HG03521 (cell line): ENCODE data around the gene GAB2.

Experiments used
- ATAC-seq: cut with Tn5 transposase; IDR thresholded peaks from one replicate; pipeline ENCODE4 v1.9.1; 2021; ENCODE audit warnings: mild to moderate bottlenecking, moderate library complexity; ENCODE audit not compliant: unreplicated experiment

GAB2 gene

GRCh38 chr11:78212586-78213371, 204.8 kb downstream of the GAB2 start:
- ATAC-seq = no peak

- ATAC-seq = no peak
These were observed 206.1 kb downstream of the GAB2 start for GRCh38 chr11:78211565-78211964.

GRCh38 chr11:78210000-78210608, 207.5 kb downstream of the GAB2 start:
- no peak for ATAC-seq

- ATAC-seq = no peak
These were observed 208.1 kb downstream of the GAB2 start for GRCh38 chr11:78209478-78209877.

- no peak for ATAC-seq
These were observed 209.1 kb downstream of the GAB2 start for GRCh38 chr11:78208257-78209165.

GRCh38 chr11:78207532-78208256, 209.9 kb downstream of the GAB2 start:
- ATAC-seq = no peak

- ATAC-seq = no peak
These were observed 211.9 kb downstream of the GAB2 start for GRCh38 chr11:78205691-78206090.

- no peak for ATAC-seq
These were observed 212.4 kb downstream of the GAB2 start for GRCh38 chr11:78205256-78205655.

GRCh38 chr11:78203184-78203583, 214.4 kb downstream of the GAB2 start:
- ATAC-seq = no peak

GRCh38 chr11:78202733-78203167, 214.9 kb downstream of the GAB2 start:
- no peak for ATAC-seq

- ATAC-seq = no peak
These were observed 216.4 kb downstream of the GAB2 start for GRCh38 chr11:78201096-78201818.

GRCh38 chr11:78200553-78200952, 217.1 kb downstream of the GAB2 start:
- ATAC-seq = no peak

GRCh38 chr11:78200061-78200460, 217.6 kb downstream of the GAB2 start:
- ATAC-seq = no peak

GRCh38 chr11:78199653-78200015, 218.0 kb downstream of the GAB2 start:
- no peak for ATAC-seq

- ATAC-seq = no peak
These were observed 218.5 kb downstream of the GAB2 start for GRCh38 chr11:78199015-78199652.

- ATAC-seq = no peak
These were observed 219.8 kb downstream of the GAB2 start for GRCh38 chr11:78197816-78198215.

GRCh38 chr11:78196661-78197091, 220.9 kb downstream of the GAB2 start:
- no peak for ATAC-seq

- no peak for ATAC-seq
These were observed 221.6 kb downstream of the GAB2 start for GRCh38 chr11:78195917-78196560.

GRCh38 chr11:78194490-78194889, 223.1 kb downstream of the GAB2 start:
- ATAC-seq = no peak
